ENCODE data around the gene ISY1.

GRCh38 chr3:129104051-129104450 is 56.8 kb downstream of the ISY1 start:
- no peak for TF ChIP-seq ZNF274 (IDR thresholded peaks at IDR 0.05; ENCODE audit: low read depth, low read length)
- TF ChIP-seq YY1 (IDR thresholded peaks at IDR 0.05; ENCODE audit: insufficient read depth, insufficient read length) = no peak
